H1 (cell line): ENCODE results near the gene ACTN3. TPM values are rescaled to one million over a fixed set of nuclear protein-coding genes. Genes with fewer than 3 reads are reported as not detected.

Experiments used
- CTCF ChIA-PET: fragments of 300-600 bp; sonication (Branson Sonifier 250); formaldehyde crosslinking; loops from one replicate; lab custom pipeline; 2021; ENCODE audit not compliant: partially characterized antibody; lab: Charles Lee
- POLR2A ChIA-PET: fragments of 300-600 bp; sonication (Branson Sonifier 250); formaldehyde crosslinking; loops from one replicate; lab custom pipeline; 2021; ENCODE audit warnings: inconsistent platforms; ENCODE audit not compliant: partially characterized antibody; lab: Charles Lee
- DNase-seq, 2 experiments: peaks; one replicate each; pipeline versions ENCODE4 v3.0.0 to v3.0.0-alpha.2; 2010 to 2022; ENCODE audit warnings: low spot score in 2 of 2, low read depth in 1 of 2, mixed read lengths in 1 of 2
- FAIRE-seq: peaks from 2 replicates; lab custom pipeline; 2011; peaks lifted over from hg19 to GRCh38; lab: Jason Lieb, UNC
- H2AFZ ChIP-seq: 2 replicates; pipeline ENCODE4 v1.8.1; 2012; ENCODE audit warnings: low read length, inconsistent platforms
- H2AK5ac ChIP-seq: 2 replicates; pipeline ENCODE4 v1.6.1; 2013; ENCODE audit warnings: low read depth, low read length
- H2BK120ac ChIP-seq: replicated peaks from 2 replicates; pipeline ENCODE3; 2013; ENCODE audit warnings: low read depth, low read length, inconsistent platforms
- H2BK12ac ChIP-seq: 2 replicates; pipeline ENCODE4 v1.6.1; 2013; ENCODE audit warnings: low read depth, low read length
- H2BK15ac ChIP-seq: 2 replicates; pipeline ENCODE4 v1.6.1; 2013; ENCODE audit warnings: low read length
- H2BK20ac ChIP-seq: 2 replicates; pipeline ENCODE4 v1.6.1; 2013; ENCODE audit warnings: low read length
- H2BK5ac ChIP-seq: 2 replicates; pipeline ENCODE4 v1.6.1; 2013; ENCODE audit warnings: low read depth, low read length
- H3K14ac ChIP-seq: 2 replicates; pipeline ENCODE4 v1.6.1; 2013; ENCODE audit warnings: inconsistent platforms; ENCODE audit not compliant: insufficient read length
- H3K18ac ChIP-seq: 2 replicates; pipeline ENCODE4 v1.6.1; 2013; ENCODE audit warnings: low read length; ENCODE audit errors: extremely low read depth
- H3K23ac ChIP-seq: 2 replicates; pipeline ENCODE4 v1.6.1; 2013; ENCODE audit warnings: inconsistent platforms; ENCODE audit not compliant: insufficient read length
- H3K23me2 ChIP-seq: 2 replicates; pipeline ENCODE4 v1.6.1; 2013; ENCODE audit warnings: low read depth, low read length
- H3K27ac ChIP-seq: 2 replicates; pipeline ENCODE4 v1.6.1; 2011; ENCODE audit warnings: low read depth, low read length, inconsistent platforms
- H3K27me3 ChIP-seq, 4 experiments: replicated peaks in 1 of 4; 1 replicate in 1 of 4; 2 replicates in 3 of 4; pipeline versions ENCODE4 v1.6.1 to v1.8.1; 2011 to 2013; ENCODE audit warnings: low read length in 3 of 4, mild to moderate bottlenecking in 3 of 4, inconsistent platforms in 2 of 4, mixed read lengths in 2 of 4, moderate library complexity in 1 of 4; ENCODE audit not compliant: control insufficient read depth in 3 of 4, insufficient read depth in 3 of 4; ENCODE audit errors: extremely low read depth in 1 of 4
- H3K36me3 ChIP-seq, 4 experiments: 2 replicates each; pipeline versions ENCODE4 v1.6.1 to v1.8.1; 2011 to 2013; ENCODE audit warnings: mild to moderate bottlenecking in 4 of 4, low read length in 3 of 4, moderate library complexity in 2 of 4, control low read depth in 1 of 4, inconsistent platforms in 1 of 4; ENCODE audit not compliant: insufficient read depth in 4 of 4, control insufficient read depth in 2 of 4
- H3K4ac ChIP-seq: replicated peaks from 2 replicates; pipeline ENCODE3; 2013; ENCODE audit warnings: low read length, low read depth, mixed read lengths, inconsistent platforms; ENCODE audit not compliant: insufficient read length
- H3K4me1 ChIP-seq, 4 experiments: replicated peaks in 1 of 4; 1 replicate in 1 of 4; 2 replicates in 3 of 4; pipeline versions ENCODE4 v1.6.1 to v1.8.1; 2011 to 2013; ENCODE audit warnings: low read length in 3 of 4, inconsistent platforms in 2 of 4, mixed read lengths in 1 of 4; ENCODE audit not compliant: insufficient read depth in 4 of 4, control insufficient read depth in 3 of 4
- H3K4me2 ChIP-seq, 2 experiments: 2 replicates each; pipeline versions ENCODE4 v1.6.1 to v1.8.1; 2011 to 2013; ENCODE audit warnings: low read depth in 2 of 2, low read length in 2 of 2, control low read depth in 1 of 2, inconsistent platforms in 1 of 2, mild to moderate bottlenecking in 1 of 2; ENCODE audit not compliant: insufficient read depth in 1 of 2
- H3K4me3 ChIP-seq, 4 experiments: fragments of 200-600, 300-600 bp in 1 of 4; sonication (generic), shearing (Covaris generic), sonication (Bioruptor Twin) in 1 of 4; 2 replicates each; pipeline versions ENCODE4 v1.5.1 to v1.8.1; 2011 to 2016; ENCODE audit warnings: low read length in 4 of 4, low read depth in 3 of 4, control low read depth in 2 of 4, inconsistent platforms in 2 of 4, mild to moderate bottlenecking in 2 of 4, mixed read lengths in 1 of 4, moderate library complexity in 1 of 4; ENCODE audit not compliant: insufficient read depth in 2 of 4; ENCODE audit errors: extremely low read depth in 1 of 4
- H3K56ac ChIP-seq: replicated peaks from 2 replicates; pipeline ENCODE3; 2013; ENCODE audit warnings: low read depth, mild to moderate bottlenecking, mixed read lengths, low read length, inconsistent platforms; ENCODE audit not compliant: insufficient read length
- H3K79me1 ChIP-seq: 2 replicates; pipeline ENCODE4 v1.6.1; 2013; ENCODE audit warnings: low read depth, low read length, control low read depth
- H3K79me2 ChIP-seq, 2 experiments: 2 replicates each; pipeline versions ENCODE4 v1.6.1 to v1.8.1; 2012 to 2013; ENCODE audit warnings: low read length in 2 of 2, mild to moderate bottlenecking in 2 of 2, inconsistent platforms in 1 of 2; ENCODE audit not compliant: insufficient read depth in 2 of 2, control insufficient read depth in 1 of 2
- H3K9ac ChIP-seq, 4 experiments: replicated peaks in 1 of 4; 1 replicate in 1 of 4; 2 replicates in 3 of 4; pipeline versions ENCODE4 v1.6.1 to v1.8.1; 2011 to 2013; ENCODE audit warnings: low read depth in 3 of 4, low read length in 3 of 4, control low read depth in 2 of 4, mild to moderate bottlenecking in 2 of 4, moderate library complexity in 2 of 4, inconsistent platforms in 1 of 4; ENCODE audit errors: extremely low read depth in 1 of 4
- H3K9me3 ChIP-seq, 2 experiments: 2 replicates each; pipeline versions ENCODE4 v1.6.1 to v1.8.1; 2012 to 2013; ENCODE audit warnings: mild to moderate bottlenecking in 2 of 2, moderate library complexity in 2 of 2, control low read depth in 1 of 2, inconsistent platforms in 1 of 2, low read depth in 1 of 2, low read length in 1 of 2, mixed read lengths in 1 of 2; ENCODE audit not compliant: insufficient read depth in 2 of 2
- H4K20me1 ChIP-seq, 2 experiments: replicated peaks in 1 of 2; 2 replicates each; pipeline versions ENCODE3 to v1.8.1; 2011 to 2013; ENCODE audit warnings: inconsistent platforms in 2 of 2, low read length in 2 of 2, mild to moderate bottlenecking in 1 of 2; ENCODE audit not compliant: insufficient read depth in 2 of 2, control insufficient read depth in 1 of 2
- H4K5ac ChIP-seq: 2 replicates; pipeline ENCODE4 v1.6.1; 2013; ENCODE audit warnings: low read length, low read depth, mixed read lengths, inconsistent platforms; ENCODE audit not compliant: insufficient read length
- H4K8ac ChIP-seq: 2 replicates; pipeline ENCODE4 v1.8.0; 2013; ENCODE audit warnings: mild to moderate bottlenecking, moderate library complexity, low read length, inconsistent platforms; ENCODE audit not compliant: insufficient read depth; ENCODE audit errors: extremely low read depth
- H4K91ac ChIP-seq: replicated peaks from 2 replicates; pipeline ENCODE3; 2013; ENCODE audit warnings: low read length, mixed read lengths, inconsistent platforms; ENCODE audit not compliant: insufficient read length
- ASH2L ChIP-seq: fragments of 200-600, 300-600 bp; sonication (generic); IDR thresholded peaks from one replicate; pipeline ENCODE4 v1.7.1; 2017; ENCODE audit warnings: low read length
- CBX5 ChIP-seq: fragments of 300-800, 300-1000 bp; sonication (generic); IDR thresholded peaks from 2 replicates; pipeline ENCODE4 v1.7.1; 2016; ENCODE audit warnings: antibody characterized with exemption, low read length, low read depth
- CTBP2 ChIP-seq: IDR thresholded peaks from 2 replicates; pipeline ENCODE4 v1.7.0; 2011; ENCODE audit warnings: borderline replicate concordance, mild to moderate bottlenecking, moderate library complexity, mixed read lengths, low read length; ENCODE audit not compliant: insufficient read depth, insufficient read length
- EZH2 ChIP-seq: fragments of 200-600 bp; sonication (generic); IDR thresholded peaks from 2 replicates; pipeline ENCODE4 v1.7.1; 2012; ENCODE audit warnings: low read depth, mild to moderate bottlenecking, moderate library complexity, low read length, inconsistent platforms; ENCODE audit not compliant: severe bottlenecking
- KDM1A ChIP-seq: fragments of 200-600, 300-600 bp; sonication (generic); IDR thresholded peaks from 2 replicates; pipeline ENCODE4 v1.7.1; 2016; ENCODE audit warnings: mild to moderate bottlenecking, low read length, borderline replicate concordance
- PHF8 ChIP-seq: fragments of 200-600 bp; sonication (generic); conservative IDR thresholded peaks from 2 replicates; pipeline ENCODE4 v1.7.1; 2012; ENCODE audit warnings: low read depth, mild to moderate bottlenecking, inconsistent platforms, low read length, moderate library complexity
- POU5F1 ChIP-seq: IDR thresholded peaks from 2 replicates; pipeline ENCODE4 v1.6.1; 2011; ENCODE audit warnings: low read depth, mild to moderate bottlenecking, low read length, moderate library complexity
- RNF2 ChIP-seq: fragments of 200-900, 300-1000 bp; sonication (generic); IDR thresholded peaks from 2 replicates; pipeline ENCODE4 v1.7.1; 2016; ENCODE audit warnings: borderline replicate concordance, low read depth, mild to moderate bottlenecking, antibody characterized with exemption, low read length; ENCODE audit not compliant: poor library complexity, severe bottlenecking; ENCODE audit errors: missing control alignments
- RXRA ChIP-seq: IDR thresholded peaks from 2 replicates; pipeline ENCODE4 v1.6.1; 2011; ENCODE audit warnings: low read depth, mild to moderate bottlenecking, low read length, moderate library complexity; ENCODE audit not compliant: insufficient read depth
- SP1 ChIP-seq: IDR thresholded peaks from 2 replicates; pipeline ENCODE4 v1.6.1; 2011; ENCODE audit warnings: low read depth, low read length
- SUZ12 ChIP-seq: fragments of 200-600 bp; sonication (generic); IDR thresholded peaks from 2 replicates; pipeline ENCODE4 v1.6.1; 2012; ENCODE audit warnings: mild to moderate bottlenecking, inconsistent platforms, low read length, moderate library complexity, mixed read lengths
- TBP ChIP-seq: IDR thresholded peaks from 2 replicates; pipeline ENCODE4 v1.6.1; 2011; ENCODE audit warnings: low read depth, low read length, improper control_type of control experiment
- TEAD4 ChIP-seq: IDR thresholded peaks from 2 replicates; pipeline ENCODE4 v1.6.1; 2012; ENCODE audit warnings: low read depth, low read length, inconsistent platforms, mixed read lengths
- WGBS, 2 experiments: shearing (Covaris generic) in 1 of 2; methylation state at CpG; one replicate each; pipeline versions ENCODE4 v1.1.6 to v1.1.7; 2013 to 2015; ENCODE audit warnings: low lambda C conversion rate in 2 of 2, mixed read lengths in 2 of 2, inconsistent platforms in 1 of 2, low coverage in 1 of 2, missing lambda C conversion rate in 1 of 2; ENCODE audit not compliant: insufficient replicate concordance in 2 of 2, insufficient coverage in 1 of 2, insufficient read length in 1 of 2; ENCODE audit errors: extremely low coverage in 1 of 2, missing lambda C conversion rate in 1 of 2; 5-methylcytosine and 5-hydroxymethylcytosine counted together
- polyA plus RNA-seq, 7 experiments: library from polyadenylated mRNA; depleted of rRNA in 3 of 7; stranded (reverse) in 5 of 7; unstranded in 2 of 7; fragments of >200 nt in 5 of 7; fragments of 200-250 nt in 2 of 7; gene quantifications; 1 replicate in 5 of 7; 2 replicates in 1 of 7; 4 replicates in 1 of 7; pipeline versions ENCODE4 v1.2.1 to v1.2.3, GENCODE V29; 2011 to 2013; ENCODE audit warnings: missing spikeins in 2 of 7, mixed read lengths in 2 of 7
- total RNA-seq: library from RNA; stranded (reverse); fragmentation: NEBNext Ultra II Directional; extraction: Animal tissue kit (Norgen Biotek cat#: 25700); gene quantifications from 2 replicates; pipeline ENCODE4 v1.2.1, GENCODE V29; 2021

The ACTN3 gene
- total and polyA plus RNA-seq, 2 of the 8 experiments (the other 6 are each of a cell fraction or from before 2014, with no cell fraction given), result 30.8 to 36.7 TPM

DNA sequence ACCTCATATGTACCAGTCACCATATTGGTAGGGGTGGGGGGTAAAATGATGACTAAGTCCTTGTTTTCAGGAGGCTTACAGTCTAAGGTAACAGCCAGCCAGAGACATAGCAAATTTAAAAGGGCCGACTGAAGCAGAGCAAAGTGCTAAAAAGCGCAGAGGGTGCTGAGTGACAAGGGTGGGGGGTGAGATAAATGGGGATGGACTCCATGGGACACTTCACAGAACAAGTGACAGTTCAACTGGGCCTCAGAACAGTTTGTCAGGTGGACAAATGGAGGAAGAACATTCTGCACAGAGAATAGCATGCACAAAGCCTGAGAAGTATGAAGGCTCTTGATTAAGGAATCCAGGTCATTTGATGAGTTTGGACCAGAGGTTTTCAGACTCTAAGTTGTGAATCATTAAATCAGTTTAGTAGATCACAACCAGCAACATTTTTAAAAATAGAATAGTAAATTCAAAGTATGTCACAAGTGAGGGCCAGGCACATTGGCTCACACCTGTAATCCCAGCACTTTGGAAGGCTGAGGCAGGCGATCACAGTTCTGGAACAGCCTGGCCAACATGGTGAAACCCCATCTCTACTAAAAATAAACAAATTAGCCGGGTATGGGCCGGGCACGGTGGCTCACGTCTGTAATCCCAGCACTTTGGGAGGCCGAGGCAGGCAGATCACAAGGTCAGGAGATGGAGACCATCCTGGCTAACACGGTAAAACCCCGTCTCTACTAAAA is 22.2 kb upstream of the ACTN3 start:
- Histone ChIP-seq H3K23me2 (no peaks in the 10 kb centered on the region), H3K18ac (no peak overlapping the region), H4K5ac (no peak overlapping the region), H3K4me1 (no peaks in the 10 kb centered on the region), H3K23ac (no peak overlapping the region), H2BK20ac (no peak overlapping the region), H3K4me2 (no peak overlapping the region), H3K36me3 (peaks cover 3 to 19% (median 13%) of the 10 kb centered on the region in 4 experiments; a peak in 7 of 8 replicates), H3K27ac (no peak overlapping the region), H2BK12ac (no peak overlapping the region), H3K56ac (no peak overlapping the region), H2AFZ (no peak overlapping the region), H4K91ac (no peak overlapping the region), H3K79me1 (no peaks in the 10 kb centered on the region), H3K9me3 (no peaks in the 10 kb centered on the region), H3K14ac (no peak overlapping the region), H2BK5ac (no peak overlapping the region), H4K20me1 (peaks cover 0 to 2% of the 10 kb centered on the region in 2 experiments), H2AK5ac (no peak overlapping the region), H4K8ac (no peak overlapping the region), H3K27me3 (no peaks in the 10 kb centered on the region), H3K79me2 (no peaks in the 10 kb centered on the region), H3K4me3 (no peak overlapping the region), H2BK120ac (no peak overlapping the region), H2BK15ac (no peak overlapping the region), H3K4ac (no peak overlapping the region), H3K9ac (no peak overlapping the region)
- ChIA-PET CTCF (no interaction called here), POLR2A (interaction anchor here (0.7 to 1.1 kb wide), 3 partner anchors 14 to 42 kb away, joined by 3 read pairs; partner anchors contain the start of gene BBS1)
- 97% methylated on average over 9 of the region's 10 CpGs; no CpG with 5 or more reads in 1 of the 2 experiments for WGBS, 2 experiments
- DNase-seq (no peak), FAIRE-seq (no peak)
- TF ChIP-seq KDM1A (no peak), POU5F1 (no peak), RNF2 (no peak), EZH2 (no peak), ASH2L (no peak), TBP (no peak), TEAD4 (no peak), SUZ12 (no peak), SP1 (no peak), CTBP2 (no peak), RXRA (no peak), PHF8 (no peak), CBX5 (no peak)
